T-cell (primary cell): Measurements from ENCODE around the gene SORD. TPM values are rescaled to one million over a fixed set of nuclear protein-coding genes. Genes with fewer than 3 reads are reported as not detected.
"Not testable (repeated sequence)": the region's sequence is repeated elsewhere in the genome, so short reads cannot be mapped to it uniquely, and the experiment has no call there.

ENCODE experiments used
- ATAC-seq, 4 experiments: fragments of 200-7000 bp in 3 of 4; fragments of 150-1000 bp in 1 of 4; cut with Tn5 transposase; replicated peaks in 1 of 4; 1 replicate in 3 of 4; 2 replicates in 1 of 4; pipeline ENCODE4 v1.10.0; 2021; ENCODE audit warnings: moderate library complexity in 3 of 4, mild to moderate bottlenecking in 2 of 4, moderate number of reproducible peaks in 1 of 4
- CTCF ChIA-PET, 2 donors: fragments of 300-600 bp; sonication (Branson Sonifier 250); formaldehyde crosslinking; loops; one replicate each; lab custom pipeline; 2022; ENCODE audit warnings: antibody characterized with exemption in 2 of 2; lab: Charles Lee
- POLR2A ChIA-PET, 2 donors: fragments of 300-600 bp; sonication (Branson Sonifier 250); formaldehyde crosslinking; loops; one replicate each; lab custom pipeline; 2022; ENCODE audit warnings: antibody characterized with exemption in 2 of 2; lab: Charles Lee
- DNase-seq, 35 experiments: peaks; one replicate each; pipeline versions ENCODE4 v3.0.0 to v3.0.0-alpha.2; 2013 to 2023
- H3K27ac ChIP-seq: one replicate; pipeline ENCODE4 v1.5.1; 2013; ENCODE audit warnings: low read length
- H3K27me3 ChIP-seq, 2 experiments: replicated peaks in 1 of 2; 1 replicate in 1 of 2; 2 replicates in 1 of 2; pipeline versions ENCODE4 v1.6.1 to v1.7.0; 2013; ENCODE audit warnings: low read length in 1 of 2, mixed read lengths in 1 of 2; ENCODE audit not compliant: control insufficient read depth in 2 of 2, insufficient read depth in 2 of 2; ENCODE audit errors: extremely low read depth in 1 of 2
- H3K36me3 ChIP-seq, 2 donors: 1 replicate in 1 of 2; 2 replicates in 1 of 2; pipeline versions ENCODE4 v1.6.1 to v1.7.0; 2013; ENCODE audit warnings: low read length in 1 of 2; ENCODE audit not compliant: control insufficient read depth in 2 of 2, insufficient read depth in 1 of 2; ENCODE audit errors: extremely low read depth in 1 of 2
- H3K4me1 ChIP-seq, 2 experiments: 1 replicate in 1 of 2; 2 replicates in 1 of 2; pipeline versions ENCODE4 v1.6.1 to v1.7.0; 2013; ENCODE audit warnings: low read length in 2 of 2, mixed read lengths in 1 of 2; ENCODE audit not compliant: insufficient read depth in 2 of 2, control insufficient read depth in 1 of 2; ENCODE audit errors: extremely low read depth in 1 of 2
- H3K4me3 ChIP-seq, 2 donors: 1 replicate in 1 of 2; 2 replicates in 1 of 2; pipeline versions ENCODE4 v1.5.1 to v1.7.0; 2013; ENCODE audit warnings: mild to moderate bottlenecking in 2 of 2, low read length in 1 of 2, moderate library complexity in 1 of 2; ENCODE audit not compliant: control insufficient read depth in 1 of 2; ENCODE audit errors: extremely low read depth in 1 of 2
- H3K9me3 ChIP-seq: 2 replicates; pipeline ENCODE4 v1.7.0; 2013
- H3K27ac Mint-ChIP-seq, 2 donors: one replicate each; pipeline ENCODE4 v1.8.0; 2020 to 2021; ENCODE audit warnings: mild to moderate bottlenecking in 2 of 2, mixed read lengths in 2 of 2
- H3K27me3 Mint-ChIP-seq, 2 donors: one replicate each; pipeline ENCODE4 v1.8.0; 2021 to 2022; ENCODE audit warnings: mixed read lengths in 2 of 2
- H3K36me3 Mint-ChIP-seq: one replicate; pipeline ENCODE4 v1.8.0; 2021; ENCODE audit warnings: mixed read lengths
- H3K4me1 Mint-ChIP-seq, 3 donors: one replicate each; pipeline ENCODE4 v1.8.0; 2020 to 2022; ENCODE audit warnings: mixed read lengths in 3 of 3, mild to moderate bottlenecking in 1 of 3
- H3K4me3 Mint-ChIP-seq, 3 donors: one replicate each; pipeline ENCODE4 v1.8.0; 2020 to 2022; ENCODE audit warnings: mild to moderate bottlenecking in 3 of 3, mixed read lengths in 3 of 3, moderate library complexity in 3 of 3
- H3K9me3 Mint-ChIP-seq, 3 donors: one replicate each; pipeline ENCODE4 v1.8.0; 2020 to 2022; ENCODE audit warnings: mixed read lengths in 3 of 3
- WGBS: methylation state at CpG from one replicate; pipeline ENCODE4 v1.1.5; 2013; ENCODE audit warnings: missing lambda C conversion rate; ENCODE audit not compliant: insufficient coverage; 5-methylcytosine and 5-hydroxymethylcytosine counted together
- total RNA-seq, 35 experiments: library from RNA in 6 of 35; stranded (reverse) in 6 of 35; fragments of 120-200 nt in 1 of 35; gene quantifications; one replicate each; pipeline versions ENCODE4 v1.2.1 to v1.2.4 and lab custom pipeline; 2013 to 2026

SORD gene
- total RNA-seq, 5 donors from 2014 or later (not counting 1 experiment from before 2014, with no cell fraction given): 2.6 to 6.0 (median 5.1) TPM

- Mint-ChIP-seq H3K27ac (no peak overlapping the region), H3K36me3 (no peaks in the 10 kb centered on the region), H3K4me1 (peaks cover 22 to 24% (median 24%) of the 10 kb centered on the region in 3 donors), H3K9me3 (no peaks in the 10 kb centered on the region), H3K27me3 (peaks cover 30 to 34% of the 10 kb centered on the region in 2 donors), H3K4me3 (peak overlapping the region; percentile 25 to 86 (median 52))
- no peak for ATAC-seq
- 98% methylated on average over 3 of the region's 6 CpGs for WGBS
- no peaks in the 10 kb centered on the region for H3K36me3 ChIP-seq
- H3K4me1 ChIP-seq: peaks cover 4 to 20% of the 10 kb centered on the region in 2 experiments
- H3K4me3 ChIP-seq: no peak overlapping the region
- H3K9me3 ChIP-seq: no peaks in the 10 kb centered on the region
- no peak for DNase-seq
- H3K27ac ChIP-seq: no peak overlapping the region
- POLR2A ChIA-PET: no interaction called here
- peaks cover 0 to 9% of the 10 kb centered on the region in 2 experiments for H3K27me3 ChIP-seq
- CTCF ChIA-PET: no interaction called here
These were observed 1.6 kb upstream of the SORD start for GRCh38 chr15:45021348-45021747.

GRCh38 chr15:45023659-45024225, 747 bp downstream of the SORD start:
- Histone ChIP-seq H3K27ac (no peak overlapping the region), H3K9me3 (no peaks in the 10 kb centered on the region), H3K27me3 (peaks cover 0 to 9% of the 10 kb centered on the region in 2 experiments), H3K4me3 (peak overlapping the region; percentile 77 to 89), H3K4me1 (peaks cover 4 to 20% of the 10 kb centered on the region in 2 experiments), H3K36me3 (no peaks in the 10 kb centered on the region)
- Mint-ChIP-seq H3K9me3 (no peaks in the 10 kb centered on the region), H3K4me3 (peak overlapping the region; percentile 84 to 87 (median 86)), H3K27ac (peak overlapping the region in 1 of 2 donors; percentile 81), H3K27me3 (peaks cover 15% of the 10 kb centered on the region in 2 donors), H3K36me3 (no peaks in the 10 kb centered on the region), H3K4me1 (peaks cover 22 to 24% (median 24%) of the 10 kb centered on the region in 3 donors)
- ATAC-seq: no peak
- DNase-seq: no peak
- 55% methylated on average over 4 of the region's 4 CpGs for WGBS
- ChIA-PET CTCF (interaction anchor here in 1 of 2 donors (0.6 kb wide), 1 partner anchor 22 kb away, joined by 3 read pairs; no protein-coding TSS in a partner anchor), POLR2A (no interaction called here)

- CTCF ChIA-PET: not testable (repeated sequence)
These were observed 1.7 kb downstream of the SORD start for GRCh38 chr15:45024649-45025048.

GRCh38 chr15:45025627-45026026, 2.6 kb downstream of the SORD start:
- H3K4me3 ChIP-seq, ATAC-seq, H3K27me3 ChIP-seq, H3K4me3 Mint-ChIP-seq, H3K9me3 Mint-ChIP-seq, H3K36me3 ChIP-seq, H3K27me3 Mint-ChIP-seq, DNase-seq, H3K9me3 ChIP-seq, CTCF ChIA-PET, POLR2A ChIA-PET, H3K27ac Mint-ChIP-seq, H3K36me3 Mint-ChIP-seq, H3K27ac ChIP-seq: not testable (repeated sequence)
- peaks cover 22 to 24% (median 24%) of the 10 kb centered on the region in 3 donors for H3K4me1 Mint-ChIP-seq
- H3K4me1 ChIP-seq: peaks cover 4 to 20% of the 10 kb centered on the region in 2 experiments
- 86% methylated on average over 1 of the region's 3 CpGs for WGBS

More at GRCh38 chr15:45024649-45025048, 1.7 kb downstream of the SORD start:
- H3K27me3 ChIP-seq, H3K4me3 ChIP-seq, H3K36me3 Mint-ChIP-seq, H3K27ac Mint-ChIP-seq, H3K36me3 ChIP-seq, POLR2A ChIA-PET, H3K9me3 Mint-ChIP-seq, H3K27me3 Mint-ChIP-seq, ATAC-seq, DNase-seq, H3K9me3 ChIP-seq, H3K27ac ChIP-seq: not testable (repeated sequence)
- peaks cover 4 to 20% of the 10 kb centered on the region in 2 experiments for H3K4me1 ChIP-seq
- H3K4me1 Mint-ChIP-seq: peaks cover 22 to 24% (median 24%) of the 10 kb centered on the region in 3 donors
- H3K4me3 Mint-ChIP-seq: peak overlapping the region in 1 of 3 donors; percentile 86
- 96% methylated on average over 2 of the region's 3 CpGs for WGBS

GRCh38 chr15:45026651-45027190, 3.7 kb downstream of the SORD start:
- Histone ChIP-seq H3K27ac (no peak overlapping the region), H3K36me3 (no peaks in the 10 kb centered on the region), H3K27me3 (no peaks in the 10 kb centered on the region), H3K4me3 (no peak overlapping the region), H3K9me3 (no peaks in the 10 kb centered on the region), H3K4me1 (peaks cover 4 to 20% of the 10 kb centered on the region in 2 experiments)
- Mint-ChIP-seq H3K27me3 (no peaks in the 10 kb centered on the region), H3K36me3 (peaks cover 7% of the 10 kb centered on the region), H3K9me3 (no peaks in the 10 kb centered on the region), H3K4me3 (no peak overlapping the region), H3K4me1 (peaks cover 19 to 24% (median 22%) of the 10 kb centered on the region in 3 donors), H3K27ac (no peak overlapping the region)
- CTCF ChIA-PET: no interaction called here
- no peak for ATAC-seq
- DNase-seq: no peak
- 100% methylated on average over 2 of the region's 5 CpGs for WGBS
- POLR2A ChIA-PET: interaction anchor here in 1 of 2 donors (0.5 kb wide), 1 partner anchor 621 kb away, joined by 4 read pairs; no protein-coding TSS in a partner anchor

- H3K4me1 ChIP-seq: peaks cover 4 to 16% of the 10 kb centered on the region in 2 experiments
- Mint-ChIP-seq H3K4me3 (no peak overlapping the region), H3K27me3 (no peaks in the 10 kb centered on the region), H3K36me3 (peaks cover 7% of the 10 kb centered on the region), H3K27ac (no peak overlapping the region), H3K9me3 (no peaks in the 10 kb centered on the region), H3K4me1 (peaks cover 18 to 24% (median 22%) of the 10 kb centered on the region in 3 donors)
- H3K36me3 ChIP-seq: no peaks in the 10 kb centered on the region
- H3K9me3 ChIP-seq: no peaks in the 10 kb centered on the region
- DNase-seq (no peak), ATAC-seq (no peak)
- H3K4me3 ChIP-seq: no peak overlapping the region
- CTCF ChIA-PET: no interaction called here
- 100% methylated on average over 1 of the region's 4 CpGs for WGBS
- POLR2A ChIA-PET: interaction anchor here in 1 of 2 donors (0.5 kb wide), 1 partner anchor 620 kb away, joined by 4 read pairs; no protein-coding TSS in a partner anchor
- H3K27ac ChIP-seq: no peak overlapping the region
- no peaks in the 10 kb centered on the region for H3K27me3 ChIP-seq
These were observed 4.2 kb downstream of the SORD start for GRCh38 chr15:45027220-45027619.
